ENCODE results near the gene LHX4.
"Not testable (repeated sequence)": the region's sequence is repeated elsewhere in the genome, so short reads cannot be mapped to it uniquely, and the experiment has no call there.

Gene LHX4

DNA sequence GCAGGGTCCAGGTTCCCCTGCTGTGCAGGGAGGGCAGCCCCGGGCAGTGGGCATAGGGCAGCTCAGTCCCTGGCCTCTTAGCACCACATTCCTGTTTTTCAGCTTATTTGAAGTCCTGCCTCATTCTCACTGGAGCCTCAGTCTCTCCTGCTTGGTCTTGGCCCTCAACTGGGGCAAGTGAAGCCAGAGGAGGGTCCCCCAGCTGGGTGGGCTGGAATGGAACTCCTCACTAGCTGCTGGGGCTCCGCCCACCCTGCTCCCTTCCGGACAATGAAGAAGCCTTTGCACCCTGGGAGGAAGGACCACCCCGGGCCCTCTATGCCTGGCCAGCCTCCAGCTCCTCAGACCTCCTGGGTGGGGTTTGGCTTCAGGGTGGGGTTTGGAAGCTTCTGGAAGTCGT is 32.8 kb upstream of the LHX4 start:
- DNase-seq (ENCODE audit: low read depth), result no peak

DNA sequence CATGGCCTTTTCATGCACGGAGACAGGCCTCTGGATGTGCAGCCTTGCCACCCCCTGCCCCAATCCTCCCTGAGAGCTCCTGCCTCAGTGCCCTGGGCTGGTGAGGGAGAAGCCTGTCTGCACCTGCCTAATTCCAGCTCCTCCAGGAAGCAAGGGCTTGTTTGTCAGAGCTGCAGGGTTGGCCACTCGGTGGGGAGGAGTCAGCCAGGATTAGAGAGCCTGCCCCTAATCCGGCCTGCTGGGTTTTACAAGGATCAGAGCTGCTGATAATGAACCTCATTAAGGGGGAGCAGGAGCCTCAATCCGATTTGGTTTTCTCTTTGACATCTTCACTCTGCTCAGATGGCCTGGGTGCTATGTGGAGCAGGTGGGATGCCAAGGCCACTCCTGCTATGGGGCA is 31.9 kb upstream of the LHX4 start:
- DNase-seq (ENCODE audit: low read depth), result no peak

DNA sequence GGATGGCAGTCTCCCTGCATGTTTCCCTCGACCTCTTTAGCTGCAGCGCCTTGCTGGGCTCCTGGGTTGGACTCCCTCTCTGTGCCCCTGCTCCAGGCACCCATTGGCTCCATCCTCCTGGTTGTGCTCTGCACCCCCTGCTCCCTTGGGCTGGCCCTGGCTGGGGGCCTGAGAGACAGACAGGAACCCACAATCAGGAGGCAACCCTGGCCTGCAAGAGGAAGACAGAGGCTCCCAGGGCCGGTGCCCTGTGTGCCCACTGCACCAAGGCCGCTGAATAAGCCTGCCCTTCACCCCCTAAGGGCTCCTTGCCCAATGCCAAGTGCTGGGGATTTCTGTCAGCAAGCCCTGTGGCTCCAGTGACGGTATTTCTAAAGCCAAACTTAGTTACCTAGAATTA is 31.5 kb upstream of the LHX4 start:
- DNase-seq (ENCODE audit: low read depth), result no peak

DNA sequence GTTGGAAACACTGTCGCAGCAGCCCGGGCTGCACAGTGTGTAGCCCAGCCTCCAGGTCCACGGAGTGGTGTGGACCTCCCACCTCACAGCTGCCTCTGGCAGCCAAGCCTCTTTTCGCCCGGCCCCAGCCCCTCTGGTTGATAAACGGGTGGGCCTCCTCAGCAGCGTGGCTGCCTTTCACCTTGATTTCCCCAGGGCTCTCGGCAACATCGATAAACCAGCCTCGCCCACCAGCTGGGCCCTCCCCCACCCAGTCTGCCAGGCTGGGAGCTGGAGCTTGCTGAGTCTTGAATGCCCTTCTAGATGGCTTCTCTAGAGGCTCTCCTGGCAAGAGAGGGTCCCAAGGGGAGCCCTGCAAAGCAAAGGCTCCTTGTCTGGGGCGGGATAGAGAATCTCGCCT is 31.0 kb upstream of the LHX4 start:
- no peak for DNase-seq (ENCODE audit: low read depth)

DNA sequence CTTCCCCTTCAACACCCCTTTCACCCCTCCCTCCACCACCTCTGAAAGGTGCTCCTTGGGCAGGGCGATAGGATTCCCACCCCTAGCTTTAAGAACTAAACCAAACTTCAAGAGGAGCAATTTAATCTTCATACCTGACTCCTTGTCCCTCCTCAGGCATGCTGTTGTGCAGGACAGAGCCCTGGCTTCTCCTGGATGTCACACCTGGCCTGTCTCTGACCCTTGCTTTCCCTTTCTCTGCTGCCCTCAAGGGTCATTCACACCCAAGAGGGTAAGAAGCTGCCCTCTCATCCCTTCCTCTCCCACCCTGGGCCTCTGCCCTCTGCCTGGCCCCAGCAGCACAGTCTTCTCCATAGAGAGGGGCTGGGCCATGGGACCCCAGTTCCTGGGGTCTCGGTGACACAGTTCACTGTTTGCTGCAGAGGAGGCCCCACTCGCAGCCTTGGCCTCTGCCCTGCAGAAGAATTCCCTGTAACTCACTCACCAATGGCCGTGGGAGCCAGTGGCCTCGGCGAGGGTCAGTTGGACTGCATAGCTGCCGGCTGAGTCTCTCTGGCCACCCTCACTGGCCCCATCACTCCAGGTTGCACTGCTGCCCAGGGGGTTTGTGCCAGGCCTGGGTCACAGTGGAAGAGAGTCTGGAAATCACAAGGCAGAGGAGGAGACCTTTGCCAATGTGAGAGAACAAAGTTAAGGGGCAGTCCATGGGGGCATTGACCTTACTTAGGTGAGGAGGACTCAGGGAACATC is 28.4 kb upstream of the LHX4 start:
- DNase-seq (ENCODE audit: low read depth), result no peak

DNA sequence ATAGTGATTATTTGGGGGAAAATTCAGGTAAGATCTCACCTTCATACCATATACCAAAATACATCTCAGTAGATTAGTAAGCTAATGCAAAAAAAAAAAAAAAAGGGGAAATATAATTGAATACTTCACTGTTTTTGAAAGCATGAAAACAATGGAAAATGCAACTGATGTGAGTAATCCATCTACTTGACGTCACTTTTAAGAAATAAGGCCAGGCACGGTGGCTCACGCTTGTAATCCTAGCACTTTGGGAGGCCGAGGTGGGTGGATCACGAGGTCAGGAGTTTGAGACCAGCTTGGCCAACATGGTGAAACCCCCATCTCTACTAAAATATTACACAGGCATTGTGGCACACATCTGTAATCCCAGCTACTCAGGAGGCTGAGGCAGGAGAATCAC is 27.5 kb upstream of the LHX4 start:
- DNase-seq (ENCODE audit: low read depth), result not testable (repeated sequence)

DNA sequence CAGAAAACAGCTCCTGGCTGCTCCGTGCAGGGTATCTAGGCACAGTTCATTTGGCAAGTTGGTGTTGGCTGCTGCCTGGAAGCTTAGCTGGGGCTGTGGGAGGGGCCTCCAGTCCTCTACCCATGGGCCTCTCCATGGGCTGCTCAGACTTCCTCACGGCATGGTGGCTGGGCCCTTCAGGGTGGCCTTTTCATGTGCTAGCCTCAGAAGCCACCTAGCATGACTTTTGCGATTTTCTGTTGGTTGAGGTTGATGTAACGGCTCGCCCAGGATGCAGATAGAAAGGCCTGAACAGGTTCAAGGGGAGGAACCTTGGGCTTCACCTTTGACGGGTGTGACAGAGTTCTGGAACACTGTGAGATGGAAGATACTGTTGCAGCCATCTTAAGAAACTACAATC is 25.8 kb upstream of the LHX4 start:
- DNase-seq (ENCODE audit: low read depth), result no peak

DNA sequence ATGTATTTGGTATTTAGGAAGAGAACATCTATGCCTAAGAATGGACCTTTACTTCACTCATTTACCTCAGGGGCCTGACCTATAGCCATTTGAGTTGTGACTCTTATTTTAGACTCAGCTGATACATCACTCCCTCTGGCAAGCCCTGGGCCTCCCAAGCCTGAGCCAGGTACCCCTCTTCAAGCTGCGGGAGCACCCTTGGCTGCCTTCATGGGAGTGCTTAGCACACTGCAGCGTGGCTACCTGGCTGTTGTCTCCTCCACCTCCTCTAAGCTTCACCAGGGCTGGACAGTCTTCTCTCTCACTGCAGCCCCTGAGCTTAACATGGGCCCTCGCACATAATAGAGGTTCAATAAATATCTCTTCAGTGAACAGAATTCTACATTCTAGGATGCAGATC is 23.5 kb upstream of the LHX4 start:
- DNase-seq (ENCODE audit: low read depth), result no peak

DNA sequence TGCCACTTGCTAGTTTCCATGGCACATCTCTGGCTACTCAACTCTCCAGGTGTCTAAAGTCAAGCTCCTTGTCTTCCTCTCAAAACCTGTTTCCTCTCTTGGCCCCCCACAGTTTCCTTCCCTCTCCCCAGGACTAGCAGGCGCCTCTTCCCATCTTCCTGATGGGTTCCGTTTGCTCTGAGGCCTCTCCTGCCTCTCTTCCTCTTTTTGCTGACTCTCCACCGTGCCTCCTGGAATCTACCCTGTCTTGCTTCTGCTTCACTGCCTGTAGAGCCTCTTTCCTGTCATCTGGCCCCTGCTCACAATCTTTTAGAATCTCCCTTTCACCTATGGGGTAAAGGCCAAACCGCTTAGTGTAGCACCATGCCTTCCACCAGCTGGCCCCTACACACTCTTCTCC is 21.8 kb upstream of the LHX4 start:
- no peak for DNase-seq (ENCODE audit: low read depth)

DNA sequence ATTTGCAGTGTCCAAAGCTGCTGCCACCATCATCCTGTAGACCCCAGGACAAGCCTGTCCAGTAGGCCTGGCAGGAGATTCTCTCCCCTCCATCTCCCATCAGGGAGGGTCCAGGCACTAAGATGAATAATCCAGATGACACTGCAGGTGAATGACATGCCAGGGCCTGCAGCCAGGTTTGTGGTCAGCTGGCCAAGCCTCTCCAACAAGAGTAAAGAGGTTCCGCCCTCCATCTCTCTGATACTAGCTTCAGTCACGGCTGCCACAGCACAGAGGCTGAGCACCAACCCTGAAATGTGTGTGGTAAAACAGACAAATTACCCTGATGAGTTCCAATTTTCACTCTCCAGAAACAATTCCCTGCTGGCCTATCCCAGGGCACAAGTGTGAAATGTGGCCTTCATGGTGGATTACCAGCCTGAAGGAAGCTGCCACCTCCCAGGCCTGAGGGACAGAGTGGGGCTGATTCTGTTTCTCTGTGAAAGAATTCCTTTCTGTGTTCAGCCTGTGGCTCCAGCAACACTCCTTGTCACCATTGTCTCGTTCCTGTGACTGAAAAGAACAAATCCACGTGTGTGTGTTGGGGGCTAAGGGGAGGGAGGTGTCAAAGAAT is 19.9 kb upstream of the LHX4 start:
- no peak for DNase-seq (ENCODE audit: low read depth)

DNA sequence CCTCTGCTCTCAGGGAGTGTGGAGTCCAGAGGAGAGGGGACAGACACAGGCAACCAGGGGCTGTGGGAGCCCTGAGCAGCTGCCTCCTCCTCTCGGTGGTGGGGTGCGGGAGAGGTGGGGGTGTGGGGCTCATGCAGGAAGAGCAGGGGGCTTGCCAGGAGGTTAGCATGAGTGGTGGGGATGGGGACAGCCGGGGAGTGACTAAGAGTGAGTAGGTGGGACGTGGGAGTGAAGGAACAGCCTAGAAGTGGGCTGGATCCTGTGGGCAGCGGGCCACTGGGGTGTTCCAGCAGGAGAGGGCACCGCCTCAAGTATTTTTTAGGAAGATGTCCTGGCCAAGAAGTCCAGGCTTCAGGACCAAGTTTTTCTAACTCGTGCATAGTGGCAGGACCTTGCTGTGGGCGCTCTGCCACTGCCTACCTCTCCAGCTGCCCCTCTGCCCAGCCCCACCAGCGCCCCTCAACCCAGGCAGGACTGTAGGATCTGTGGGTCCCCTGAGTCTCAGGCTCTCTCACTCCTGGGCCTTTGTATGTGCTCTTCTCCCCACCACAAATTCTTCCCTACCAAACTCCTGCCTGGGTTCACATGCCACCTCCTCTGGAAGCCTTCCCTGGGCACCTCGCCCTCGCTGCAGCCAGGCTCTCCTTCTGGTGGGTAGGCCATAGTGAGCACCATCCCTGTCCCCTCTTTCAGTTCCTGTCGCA is 18.8 kb upstream of the LHX4 start:
- DNase-seq (ENCODE audit: low read depth), result no peak

DNA sequence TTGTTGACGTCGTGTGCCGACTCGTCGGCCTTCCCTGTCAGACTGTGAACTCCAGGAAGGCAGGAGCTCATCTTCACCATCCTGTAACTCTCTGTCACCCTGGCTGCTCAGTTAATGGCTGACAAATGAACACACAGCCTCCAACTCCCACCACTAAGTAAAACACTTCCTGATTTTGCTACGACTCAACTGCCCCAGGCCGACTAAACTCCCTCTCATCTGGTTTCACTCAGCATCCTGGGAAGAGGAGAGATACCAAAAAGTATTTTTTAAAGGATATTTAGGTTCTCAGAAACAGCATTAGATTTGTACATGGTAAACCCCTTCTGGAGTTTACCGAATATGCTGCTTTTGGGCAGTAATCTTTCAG is 18.2 kb upstream of the LHX4 start:
- no peak for DNase-seq (ENCODE audit: low read depth)

DNA sequence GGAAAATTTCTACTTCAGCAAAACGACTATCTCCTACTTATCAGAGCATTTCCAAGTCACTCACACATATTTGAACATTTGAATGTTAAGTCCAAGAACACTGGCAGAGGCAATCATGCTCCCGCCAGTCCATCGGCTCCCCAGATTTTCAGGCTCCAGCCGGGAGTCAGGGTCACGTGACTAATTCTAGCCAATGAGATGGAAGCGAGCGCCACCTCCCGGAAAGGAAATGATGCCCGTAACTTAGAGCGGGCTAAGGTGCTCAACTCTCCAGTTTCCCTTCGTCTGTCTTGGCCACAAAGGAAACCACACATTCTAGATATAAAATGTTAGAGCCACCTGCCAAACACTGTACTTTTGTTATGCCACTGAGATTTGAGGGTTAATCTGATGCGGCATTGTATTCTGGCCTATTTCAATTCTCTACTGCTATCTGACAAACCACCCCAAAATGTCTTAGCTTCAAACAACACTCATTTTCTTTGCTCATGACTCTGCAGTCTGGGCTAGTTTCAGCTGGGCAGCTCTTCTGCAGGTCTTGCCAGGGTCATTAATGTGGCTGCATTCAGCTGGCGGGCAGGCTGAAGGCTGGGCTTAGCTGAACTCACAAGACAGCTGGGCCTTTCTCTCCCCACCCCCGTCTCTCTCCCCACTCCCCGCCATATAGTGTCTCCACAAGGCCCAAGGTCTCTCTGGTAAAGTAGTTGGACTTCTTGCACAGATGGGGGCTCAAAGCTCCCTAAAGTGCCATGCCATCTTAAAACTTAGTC is 16.5 kb upstream of the LHX4 start:
- DNase-seq (ENCODE audit: low read depth), result no peak

DNA sequence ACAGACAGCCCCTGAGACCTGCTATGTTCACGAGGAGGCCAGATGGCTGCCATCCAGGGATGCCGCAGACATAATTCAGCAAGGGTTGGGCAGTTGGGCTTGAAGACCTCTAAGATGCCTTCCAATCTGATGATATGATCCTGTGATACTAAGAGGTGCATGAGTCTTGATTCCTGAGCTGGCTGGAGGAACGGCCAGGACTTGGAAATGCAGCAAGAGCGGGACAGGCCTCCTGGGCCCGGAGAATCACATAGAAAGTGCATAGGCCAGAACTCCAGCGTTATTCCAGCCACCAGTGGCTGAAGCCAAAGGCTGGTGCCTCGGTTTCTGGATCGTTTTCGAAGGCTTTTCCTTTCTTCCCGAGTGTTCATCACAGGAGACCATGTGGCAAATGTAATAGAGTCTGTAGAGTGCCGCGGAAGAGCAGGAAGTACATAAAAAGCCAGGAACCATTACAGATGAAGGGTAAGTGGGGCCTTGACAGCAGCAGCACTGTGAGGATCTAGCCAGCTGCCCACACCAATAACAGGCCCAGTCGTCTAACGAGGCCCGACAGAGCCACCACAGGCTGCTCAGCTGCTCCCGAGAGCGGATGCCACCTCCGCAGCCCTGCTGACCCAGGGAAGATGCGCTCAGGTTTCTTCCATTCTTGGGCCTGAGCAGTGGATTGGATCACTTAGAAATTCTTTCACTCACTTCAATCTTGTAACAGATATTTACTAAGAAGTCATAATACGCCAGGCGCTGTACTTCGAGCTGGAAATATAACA is 14.0 kb upstream of the LHX4 start:
- no peak for DNase-seq (ENCODE audit: low read depth)

DNA sequence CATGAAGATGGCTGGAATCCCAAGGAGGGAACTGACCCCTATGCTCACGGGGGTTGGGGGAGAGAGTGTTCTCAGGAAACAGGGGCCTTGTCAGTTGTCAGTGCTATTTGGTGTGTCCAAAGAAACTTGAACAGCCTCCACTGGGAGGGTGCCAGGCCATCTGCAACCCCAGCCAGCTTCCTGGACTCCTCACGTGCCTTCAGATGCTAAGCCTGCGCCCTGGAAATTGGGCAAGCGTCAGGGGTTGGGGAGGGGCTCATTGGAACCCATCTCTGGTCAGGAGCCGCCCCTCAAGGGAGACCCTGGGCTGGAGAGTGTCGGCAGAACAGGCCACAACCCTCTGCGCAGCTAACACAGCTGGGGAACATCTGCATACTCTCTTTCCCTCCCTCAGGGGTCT is 13.1 kb upstream of the LHX4 start:
- no peak for DNase-seq (ENCODE audit: low read depth)

DNA sequence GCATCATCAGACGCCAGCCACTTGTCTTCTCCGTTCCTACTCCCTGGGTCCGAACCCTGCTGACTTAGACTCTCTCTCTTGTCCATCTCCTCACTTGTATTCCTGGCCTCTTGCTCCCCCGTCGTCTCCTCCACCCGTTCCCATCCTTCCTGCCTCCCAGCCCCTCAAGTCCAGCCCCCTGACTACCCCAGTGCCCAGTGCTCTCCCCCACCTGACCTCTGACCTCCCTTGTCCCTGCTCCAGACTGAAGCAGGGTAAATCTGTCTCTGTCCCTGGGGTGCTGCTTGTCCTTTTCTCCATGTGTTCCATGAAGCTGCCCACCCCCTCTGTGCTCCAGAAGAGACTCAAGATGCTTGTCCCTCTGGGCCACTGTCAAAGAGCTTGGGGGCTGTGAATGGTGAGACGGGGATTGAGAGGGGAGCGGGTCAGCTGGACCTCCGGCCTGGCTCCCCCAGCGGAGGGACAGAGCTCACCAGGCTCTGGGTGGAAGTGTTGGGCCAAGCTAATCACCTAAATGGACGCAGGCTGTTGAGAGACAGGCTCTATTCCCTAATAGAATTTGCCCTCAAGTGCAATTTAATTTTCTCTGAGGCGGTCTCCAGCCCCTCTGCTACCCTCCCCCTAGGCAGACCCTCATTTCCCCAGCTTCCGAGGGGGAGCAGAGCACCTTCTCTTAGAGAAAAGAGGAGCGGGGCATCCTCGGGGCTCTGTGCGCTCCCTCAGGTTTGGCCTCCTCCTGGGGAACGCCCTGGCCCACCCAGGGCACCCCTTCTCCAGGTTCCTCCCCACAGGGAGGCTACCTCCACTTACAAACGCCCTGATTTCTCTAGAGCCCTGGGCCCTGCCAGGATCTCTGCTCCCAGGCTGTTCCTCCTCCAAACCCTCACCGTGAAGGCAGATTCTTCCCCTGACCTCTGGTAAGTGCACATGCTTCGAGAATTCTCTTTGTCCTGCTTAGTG is 11.0 kb upstream of the LHX4 start:
- DNase-seq (ENCODE audit: low read depth), result no peak

DNA sequence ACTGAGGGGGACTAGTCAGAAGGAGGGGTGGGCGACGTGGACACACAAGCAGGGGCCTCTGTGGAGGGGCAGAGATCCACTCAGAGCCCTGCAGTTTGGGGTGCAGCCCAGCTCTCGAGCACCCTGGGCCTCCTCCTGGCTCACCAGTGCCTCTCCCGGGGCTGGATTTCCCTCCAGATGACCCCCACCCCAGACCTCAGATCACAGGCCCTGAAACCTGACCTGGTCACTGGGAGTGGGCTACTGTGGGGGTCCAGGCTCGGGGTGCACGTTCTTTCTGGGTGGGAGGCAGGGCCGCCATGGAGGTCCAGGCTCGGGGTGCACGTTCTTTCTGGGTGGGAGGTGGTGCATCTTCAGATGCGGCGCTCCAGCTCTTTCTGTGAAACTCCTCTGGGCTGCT is 10.3 kb upstream of the LHX4 start:
- DNase-seq (ENCODE audit: low read depth), result no peak

DNA sequence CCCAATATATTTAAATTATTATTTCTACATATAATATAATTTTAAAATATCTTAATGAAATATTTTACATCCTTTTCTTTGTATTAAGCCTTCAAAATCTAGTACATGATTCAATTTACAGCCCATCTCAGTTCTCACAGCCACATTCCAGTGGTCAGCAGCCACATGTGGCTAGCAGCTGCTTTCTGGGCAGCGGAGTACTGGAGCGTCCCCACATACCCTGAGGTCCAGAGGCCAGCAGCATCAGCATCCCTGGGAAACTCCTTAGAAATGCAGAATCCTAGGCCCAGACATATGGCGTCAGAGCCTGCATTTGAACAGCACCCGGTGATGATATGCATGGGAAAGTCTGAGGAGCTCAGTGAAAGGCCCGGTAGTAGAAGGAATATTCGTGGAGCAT is 8.6 kb upstream of the LHX4 start:
- no peak for DNase-seq (ENCODE audit: low read depth)

DNA sequence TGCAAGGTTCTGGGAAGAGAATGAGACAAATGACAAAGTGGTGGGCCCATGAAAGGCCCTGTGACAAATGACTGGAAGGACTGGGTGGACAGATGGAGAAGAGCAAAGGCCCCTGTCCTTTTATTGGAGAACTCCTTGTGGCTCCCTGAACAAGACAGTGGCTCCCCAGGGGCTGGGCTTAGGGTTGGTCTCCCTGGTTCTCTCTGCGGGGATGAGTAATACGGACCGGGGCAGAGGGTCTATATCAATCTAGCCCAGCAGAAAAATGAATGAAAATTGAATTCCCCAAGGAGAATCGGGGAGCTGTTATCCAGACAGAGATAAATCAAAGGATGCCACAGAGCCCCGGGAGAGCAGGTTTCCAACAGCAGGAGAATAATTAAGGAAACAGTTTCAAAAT is 5.2 kb upstream of the LHX4 start:
- DNase-seq (ENCODE audit: low read depth), result no peak

DNA sequence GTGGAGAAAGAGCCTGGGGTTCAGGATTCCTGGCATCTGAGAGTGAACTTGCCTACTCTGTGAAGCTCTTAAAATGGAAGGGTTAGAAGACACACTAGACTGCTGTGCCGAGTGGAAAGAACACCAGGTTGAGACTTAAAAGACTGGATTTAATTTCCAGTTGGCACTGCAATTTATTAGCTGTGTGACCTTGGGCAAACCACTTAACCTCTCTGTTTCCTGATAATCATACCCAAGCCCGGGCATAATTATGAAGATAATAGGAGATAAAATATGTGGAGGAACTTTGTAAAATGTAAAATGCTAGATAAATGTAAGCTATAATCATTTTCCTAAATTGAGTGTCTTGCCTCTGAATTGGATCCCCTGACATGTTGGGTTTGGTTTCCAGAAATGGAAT is 4.7 kb upstream of the LHX4 start:
- no peak for DNase-seq (ENCODE audit: low read depth)

All from stimulated activated CD8-positive, alpha-beta memory T cell treated with anti-CD3 and anti-CD28 coated beads, Interleukin-15, amount 100 ng/mL, for 24 hours (primary cell).